Left lung (tissue), 10 donors: ENCODE results near the gene MYL11. TPM values are rescaled to one million over a fixed set of nuclear protein-coding genes. Genes with fewer than 3 reads are reported as not detected.
A peak's percentile ranks its signal among the peaks of the same experiment; 100 is the strongest.
"Not testable (repeated sequence)": the region's sequence is repeated elsewhere in the genome, so short reads cannot be mapped to it uniquely, and the experiment has no call there.

Source experiments
- ATAC-seq: fragments of 200-7000 bp; cut with Tn5 transposase; one replicate; pipeline ENCODE4 v1.9.1; 2020; ENCODE audit warnings: moderate library complexity
- DNase-seq, 4 donors: peaks; one replicate each; pipeline ENCODE4 v3.0.0-alpha.2; 2013 to 2020
- H3K27ac ChIP-seq, 2 donors: fragments of 200-600 bp; sonication (generic) in 1 of 2; one replicate each; pipeline versions ENCODE4 v1.5.0 to v1.8.0; 2020 to 2021
- H3K27me3 ChIP-seq, 2 donors: fragments of 200-600 bp; sonication (generic) in 1 of 2; one replicate each; pipeline versions ENCODE4 v1.5.0 to v1.8.0; 2020 to 2021
- H3K36me3 ChIP-seq, 2 donors: fragments of 200-600 bp; sonication (generic) in 1 of 2; one replicate each; pipeline versions ENCODE4 v1.5.0 to v1.8.0; 2020 to 2021
- H3K4me1 ChIP-seq, 2 donors: fragments of 200-600 bp; one replicate each; pipeline ENCODE4 v1.8.0; 2021
- H3K4me3 ChIP-seq, 2 donors: fragments of 200-600 bp; sonication (generic) in 1 of 2; one replicate each; pipeline versions ENCODE4 v1.5.0 to v1.8.0; 2020 to 2021; ENCODE audit warnings: mild to moderate bottlenecking in 1 of 2
- H3K9me3 ChIP-seq, 2 donors: fragments of 200-600 bp; sonication (generic) in 1 of 2; one replicate each; pipeline versions ENCODE4 v1.5.0 to v1.8.0; 2020 to 2021
- intact Hi-C, 2 donors: fragments of 100-400 bp; cut with DNase I; formaldehyde crosslinking; loops; one replicate each; pipeline versions ENCODE4 v1.11.2 to v1.14.2; 2022
- polyA plus RNA-seq, 6 donors: library from polyadenylated mRNA; unstranded; fragments of 120-200 nt; gene quantifications; one replicate each; pipeline ENCODE4 v1.2.1, GENCODE V29; 2013; ENCODE audit not compliant: insufficient read length in 6 of 6
- total RNA-seq, 2 donors: library from RNA; stranded (reverse); fragmentation: NEBNext Ultra II Directional; extraction: Animal tissue kit (Norgen Biotek cat#: 25700); gene quantifications; one replicate each; pipeline ENCODE4 v1.2.1, GENCODE V29; 2021
- TF ChIP-seq, protein P1 (sequence below), 2 donors: fragments of 200-600 bp; sonication (generic) in 1 of 2; IDR thresholded peaks; one replicate each; pipeline versions ENCODE4 v1.5.0 to v1.8.0; 2021; ENCODE audit warnings: antibody characterized with exemption in 2 of 2
- donor health status: DM: no; HTN: yes; CAD: no.
- donor health status: DM: no; HTN: no; CAD: no.

The MYL11 gene
- total and polyA plus RNA-seq, 8 donors, result 0.27 to 1.6 (median 0.71) TPM; not detected in 3

DNA sequence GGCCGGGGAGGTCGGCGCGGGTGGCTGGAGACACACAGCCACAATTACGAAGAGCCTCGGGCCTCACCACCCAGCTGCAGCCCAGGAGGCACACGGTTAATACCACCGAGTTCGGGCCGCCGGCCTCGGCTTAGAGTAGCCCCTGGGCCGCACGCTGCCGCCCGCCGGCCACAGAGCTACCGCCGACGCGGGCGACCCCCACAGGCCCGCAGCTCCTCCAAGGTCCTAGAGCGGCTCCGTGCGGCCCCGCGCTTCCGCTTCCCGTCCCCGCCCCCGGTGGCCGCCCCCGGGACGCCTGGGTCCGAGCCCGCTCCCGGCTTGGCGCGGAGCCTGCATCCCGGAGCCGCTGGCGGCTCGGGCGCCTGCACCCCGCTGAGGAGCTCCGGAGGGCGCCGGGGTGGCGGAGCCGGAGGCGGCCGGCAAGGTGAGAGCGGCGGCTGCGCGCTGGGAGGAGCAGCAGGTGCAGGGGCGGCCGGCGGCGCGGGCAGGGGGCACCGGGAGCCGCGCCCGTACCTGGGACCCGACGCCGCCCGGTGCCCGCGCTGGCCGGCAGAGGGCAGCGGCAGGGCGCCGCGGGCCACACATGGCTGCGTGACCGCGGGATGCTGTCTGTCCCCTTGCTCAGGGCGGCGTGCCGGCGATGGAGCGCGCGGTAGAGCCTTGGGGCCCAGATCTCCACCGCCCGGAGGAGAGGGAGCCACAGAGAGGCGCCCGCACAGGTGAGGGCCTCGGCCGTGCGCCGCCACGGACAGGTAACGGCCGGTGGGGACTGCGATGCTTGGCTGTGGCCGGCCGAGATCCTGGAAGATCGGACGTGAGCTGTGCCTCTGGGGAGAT, 20.8 kb downstream of the MYL11 start, which contains the start of gene ZNF48:
Gene ZNF48, plus strand, starts transcription at position 266 of the 837 bp plus-strand sequence. Its CDS starts 375 bp downstream, at position 641.
- TF ChIP-seq, protein P1, sequence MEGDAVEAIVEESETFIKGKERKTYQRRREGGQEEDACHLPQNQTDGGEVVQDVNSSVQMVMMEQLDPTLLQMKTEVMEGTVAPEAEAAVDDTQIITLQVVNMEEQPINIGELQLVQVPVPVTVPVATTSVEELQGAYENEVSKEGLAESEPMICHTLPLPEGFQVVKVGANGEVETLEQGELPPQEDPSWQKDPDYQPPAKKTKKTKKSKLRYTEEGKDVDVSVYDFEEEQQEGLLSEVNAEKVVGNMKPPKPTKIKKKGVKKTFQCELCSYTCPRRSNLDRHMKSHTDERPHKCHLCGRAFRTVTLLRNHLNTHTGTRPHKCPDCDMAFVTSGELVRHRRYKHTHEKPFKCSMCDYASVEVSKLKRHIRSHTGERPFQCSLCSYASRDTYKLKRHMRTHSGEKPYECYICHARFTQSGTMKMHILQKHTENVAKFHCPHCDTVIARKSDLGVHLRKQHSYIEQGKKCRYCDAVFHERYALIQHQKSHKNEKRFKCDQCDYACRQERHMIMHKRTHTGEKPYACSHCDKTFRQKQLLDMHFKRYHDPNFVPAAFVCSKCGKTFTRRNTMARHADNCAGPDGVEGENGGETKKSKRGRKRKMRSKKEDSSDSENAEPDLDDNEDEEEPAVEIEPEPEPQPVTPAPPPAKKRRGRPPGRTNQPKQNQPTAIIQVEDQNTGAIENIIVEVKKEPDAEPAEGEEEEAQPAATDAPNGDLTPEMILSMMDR (IDR thresholded peaks at IDR 0.05), result no peak
- peak within 1 kb of the TSS; percentile 75 to 76 for H3K27ac ChIP-seq
- H3K36me3 ChIP-seq, result peaks cover 0 to 17% of the 10 kb centered on the region in 2 donors
- intact Hi-C loops, result no loop called here
- DNase-seq, result peak; percentile 84 to 94 (median 88)
- no peaks in the 10 kb centered on the region for H3K27me3 ChIP-seq
- H3K9me3 ChIP-seq, result no peaks in the 10 kb centered on the region
- peak within 1 kb of the TSS; percentile 74 to 78 for H3K4me3 ChIP-seq
- ATAC-seq, result peak; percentile 97
- H3K4me1 ChIP-seq, result peaks cover 7 to 42% of the 10 kb centered on the region in 2 donors

DNA sequence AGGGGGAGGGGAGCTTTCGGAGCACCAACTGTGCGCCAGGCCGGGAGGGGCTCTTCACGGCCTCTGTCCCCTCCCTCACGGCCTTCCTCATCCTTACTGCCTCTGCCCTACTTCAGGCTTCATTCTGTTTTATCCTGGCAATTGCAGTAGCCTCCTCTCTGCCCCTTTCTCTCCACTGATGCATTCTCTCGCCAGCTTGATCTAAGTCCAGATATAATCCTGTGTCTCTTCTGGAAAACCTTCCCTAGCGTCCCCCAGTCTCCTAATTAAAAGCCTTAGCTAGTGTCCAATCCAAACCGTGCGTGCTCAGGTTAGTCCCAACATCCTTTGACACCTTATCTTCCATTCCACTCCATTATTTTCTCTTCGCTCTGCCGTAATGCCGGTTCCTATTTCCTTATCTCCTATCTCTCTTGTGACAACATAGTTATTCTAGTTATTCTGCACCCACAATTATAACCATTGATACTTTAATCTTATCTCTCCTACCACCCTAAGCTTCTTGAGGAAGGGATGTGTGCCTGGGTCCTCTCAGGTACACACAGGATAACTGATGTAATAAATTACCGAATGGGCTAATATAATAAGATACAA, 21.5 kb downstream of the MYL11 start:
- Histone ChIP-seq H3K9me3 (no peaks in the 10 kb centered on the region), H3K27me3 (no peaks in the 10 kb centered on the region), H3K4me3 (peak overlapping the region; percentile 74 to 78), H3K36me3 (peaks cover 0 to 17% of the 10 kb centered on the region in 2 donors), H3K4me1 (peaks cover 7 to 48% of the 10 kb centered on the region in 2 donors), H3K27ac (peak overlapping the region; percentile 75 to 76)
- DNase-seq, result no peak
- intact Hi-C loops, result no loop called here
- no peak for ATAC-seq
- TF ChIP-seq, protein P1 (IDR thresholded peaks at IDR 0.05), result no peak

DNA sequence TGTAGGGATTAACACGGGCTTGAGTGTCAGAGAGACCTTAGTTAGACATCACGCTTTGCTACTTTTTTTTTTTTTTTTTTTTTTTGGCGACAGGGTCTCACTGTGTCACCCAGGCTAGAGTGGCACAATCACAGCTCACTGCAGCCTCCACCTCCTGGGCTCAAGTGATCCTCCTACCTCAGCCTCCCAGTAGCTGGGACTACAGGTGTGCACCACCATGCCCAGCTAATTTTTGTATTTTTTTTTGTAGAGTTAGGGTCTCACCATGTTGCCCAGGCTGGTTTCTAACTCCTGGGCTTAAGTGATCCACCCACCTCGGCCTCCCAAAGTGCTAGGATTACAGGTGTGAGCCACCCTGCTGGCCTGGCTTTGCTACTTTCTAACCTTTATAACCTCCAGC, 22.0 kb downstream of the MYL11 start:
- H3K9me3 ChIP-seq, H3K27ac ChIP-seq, intact Hi-C loops, H3K27me3 ChIP-seq, DNase-seq, ATAC-seq: not testable (repeated sequence)
- Histone ChIP-seq H3K4me3 (peak overlapping the region in 1 of 2 donors; percentile 78), H3K4me1 (peaks cover 7 to 51% of the 10 kb centered on the region in 2 donors), H3K36me3 (peaks cover 0 to 17% of the 10 kb centered on the region in 2 donors)

DNA sequence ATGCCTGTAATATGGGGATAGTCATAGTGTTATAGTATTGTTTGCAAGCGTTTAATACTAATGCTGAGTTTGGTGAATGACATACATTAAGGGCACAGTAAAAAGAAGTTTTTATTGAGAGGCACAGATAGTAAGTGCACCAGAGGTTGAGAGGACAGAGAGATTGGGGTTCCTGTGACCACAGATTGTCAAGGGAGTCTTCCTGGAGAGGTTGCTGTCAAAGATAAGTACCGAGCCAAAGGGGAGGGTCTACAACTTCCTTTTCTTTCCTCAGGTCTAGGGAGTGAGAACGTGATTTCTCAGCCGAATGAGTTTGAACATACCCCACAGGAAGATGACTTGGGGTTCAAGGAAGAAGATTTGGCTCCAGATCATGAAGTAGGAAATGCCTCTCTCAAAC, 22.5 kb downstream of the MYL11 start:
- Histone ChIP-seq H3K27me3 (no peaks in the 10 kb centered on the region), H3K4me1 (peaks cover 7 to 51% of the 10 kb centered on the region in 2 donors), H3K36me3 (peaks cover 0 to 17% of the 10 kb centered on the region in 2 donors), H3K9me3 (no peaks in the 10 kb centered on the region), H3K4me3 (no peak overlapping the region), H3K27ac (no peak overlapping the region)
- DNase-seq, result no peak
- TF ChIP-seq, protein P1 (IDR thresholded peaks at IDR 0.05), result no peak
- intact Hi-C loops, result no loop called here
- ATAC-seq, result no peak

DNA sequence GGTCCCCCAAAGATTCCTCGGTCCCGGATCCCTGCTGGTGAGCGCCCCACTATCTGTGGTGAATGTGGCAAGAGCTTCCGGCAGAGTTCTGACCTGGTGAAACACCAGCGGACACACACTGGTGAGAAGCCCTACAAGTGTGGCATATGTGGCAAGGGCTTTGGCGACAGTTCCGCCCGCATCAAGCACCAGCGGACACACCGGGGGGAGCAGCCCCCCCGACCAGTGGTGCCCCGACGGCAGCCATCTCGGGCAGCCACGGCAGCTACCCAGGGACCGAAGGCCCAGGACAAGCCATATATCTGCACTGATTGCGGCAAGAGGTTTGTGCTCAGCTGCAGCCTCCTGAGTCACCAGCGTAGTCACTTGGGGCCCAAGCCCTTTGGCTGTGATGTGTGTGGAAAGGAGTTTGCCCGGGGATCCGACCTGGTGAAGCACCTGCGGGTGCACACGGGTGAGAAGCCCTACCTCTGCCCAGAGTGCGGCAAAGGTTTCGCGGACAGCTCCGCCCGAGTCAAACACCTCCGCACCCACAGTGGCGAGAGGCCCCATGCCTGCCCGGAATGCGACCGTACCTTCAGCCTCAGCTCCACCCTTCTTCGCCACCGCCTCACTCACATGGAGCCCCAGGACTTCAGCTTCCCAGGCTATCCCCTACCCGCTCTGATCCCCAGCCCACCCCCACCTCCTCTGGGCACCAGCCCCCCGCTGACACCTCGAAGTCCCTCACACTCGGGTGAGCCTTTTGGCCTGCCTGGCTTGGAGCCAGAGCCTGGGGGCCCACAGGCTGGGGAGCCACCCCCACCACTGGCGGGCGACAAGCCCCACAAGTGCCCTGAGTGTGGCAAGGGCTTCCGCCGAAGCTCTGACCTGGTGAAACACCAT, 23.4 kb downstream of the MYL11 start:
- Histone ChIP-seq H3K27me3 (no peaks in the 10 kb centered on the region), H3K4me1 (peaks cover 7 to 51% of the 10 kb centered on the region in 2 donors), H3K36me3 (peaks cover 0 to 17% of the 10 kb centered on the region in 2 donors), H3K4me3 (no peak overlapping the region), H3K9me3 (no peaks in the 10 kb centered on the region), H3K27ac (no peak overlapping the region)
- DNase-seq (no peak), ATAC-seq (no peak)
- TF ChIP-seq, protein P1 (IDR thresholded peaks at IDR 0.05), result no peak
- intact Hi-C loops, result no loop called here
